HG03439 (cell line): ENCODE measurements around the gene ADAMTS7.
"Not testable (repeated sequence)": the region's sequence is repeated elsewhere in the genome, so short reads cannot be mapped to it uniquely, and the experiment has no call there.

Experiments used
- ATAC-seq: cut with Tn5 transposase; IDR thresholded peaks from one replicate; pipeline ENCODE4 v1.9.1; 2021; ENCODE audit warnings: mild to moderate bottlenecking, moderate library complexity; ENCODE audit not compliant: unreplicated experiment

ADAMTS7 gene

GRCh38 chr15:78788016-78788660 is 23.1 kb downstream of the ADAMTS7 start:
- ATAC-seq: no peak

GRCh38 chr15:78782402-78782801 is 28.9 kb downstream of the ADAMTS7 start:
- not testable (repeated sequence) for ATAC-seq

GRCh38 chr15:78781381-78781780 is 29.9 kb downstream of the ADAMTS7 start:
- not testable (repeated sequence) for ATAC-seq

- not testable (repeated sequence) for ATAC-seq
Observed at GRCh38 chr15:78779975-78780374, 31.3 kb downstream of the ADAMTS7 start.

- ATAC-seq: not testable (repeated sequence)
Observed at GRCh38 chr15:78779176-78779785, 32.0 kb downstream of the ADAMTS7 start.

- ATAC-seq: no peak
Observed at GRCh38 chr15:78778422-78778821, 32.8 kb downstream of the ADAMTS7 start.

GRCh38 chr15:78777953-78778345 is 33.3 kb downstream of the ADAMTS7 start:
- not testable (repeated sequence) for ATAC-seq

GRCh38 chr15:78777290-78777952 is 33.8 kb downstream of the ADAMTS7 start:
- not testable (repeated sequence) for ATAC-seq

GRCh38 chr15:78776046-78776925 is 35.0 kb downstream of the ADAMTS7 start:
- ATAC-seq: not testable (repeated sequence)

- ATAC-seq: no peak
Observed at GRCh38 chr15:78775472-78775871, 35.8 kb downstream of the ADAMTS7 start.

GRCh38 chr15:78774451-78774990 is 36.7 kb downstream of the ADAMTS7 start:
- ATAC-seq: not testable (repeated sequence)

GRCh38 chr15:78773765-78774450 is 37.4 kb downstream of the ADAMTS7 start:
- ATAC-seq: not testable (repeated sequence)

- no peak for ATAC-seq
Observed at GRCh38 chr15:78772738-78773137, 38.5 kb downstream of the ADAMTS7 start.

GRCh38 chr15:78771436-78772000 is 39.7 kb downstream of the ADAMTS7 start:
- ATAC-seq: not testable (repeated sequence)

- ATAC-seq: not testable (repeated sequence)
Observed at GRCh38 chr15:78771020-78771419, 40.2 kb downstream of the ADAMTS7 start.

GRCh38 chr15:78769473-78770225 is 41.6 kb downstream of the ADAMTS7 start:
- not testable (repeated sequence) for ATAC-seq

- ATAC-seq: no peak
Observed at GRCh38 chr15:78768531-78769408, 42.5 kb downstream of the ADAMTS7 start.

- no peak for ATAC-seq
Observed at GRCh38 chr15:78768096-78768495, 43.2 kb downstream of the ADAMTS7 start.
